Measurements from ENCODE around the gene CLTCL1. TPM values are rescaled to one million over a fixed set of nuclear protein-coding genes. Genes with fewer than 3 reads are reported as not detected.
A peak's percentile ranks its signal among the peaks of the same experiment; 100 is the strongest.

Gene CLTCL1
- total and polyA plus RNA-seq, 9 of the 15 experiments (the other 6 are each of a cell fraction or from before 2014, with no cell fraction given) = 1.1 to 11.7 (median 5.0) TPM

- no peak for TF ChIP-seq ETS2 (tag; IDR thresholded peaks at IDR 0.05; ENCODE audit: borderline replicate concordance, poor library complexity, severe bottlenecking)
- 0 out of 2 replicates have a peak, but pooled peaks have one; percentile 19 for TF ChIP-seq THAP12 (CRISPR knock-in tag; IDR thresholded peaks at IDR 0.05)
- no peak for TF ChIP-seq CHD4 (IDR thresholded peaks at IDR 0.05; ENCODE audit: insufficient read depth, insufficient replicate concordance, low read depth, low read length, poor library complexity, severe bottlenecking)
- no peak for TF ChIP-seq NFE2L1 (tag; IDR thresholded peaks at IDR 0.05; ENCODE audit: borderline replicate concordance, low read depth)
- no peak for TF ChIP-seq ARHGAP35 (IDR thresholded peaks at IDR 0.05; ENCODE audit: partially characterized antibody)
Measured at GRCh38 chr22:19224985-19225384, 66.5 kb downstream of the CLTCL1 start (continued).

- ChIA-PET CTCF (ENCODE audit: low intra/inter-chr PET ratio) (no interaction called here), POLR2A (interaction anchor here (1.5 to 3.0 kb wide), 3 partner anchors 11 to 19 kb away, joined by 8 to 13 read pairs (median 10); no protein-coding TSS in a partner anchor)
- Histone ChIP-seq H3K4me1 (replicated peaks in 1 of 2; ENCODE audit: control insufficient read depth in 2 of 2, insufficient read depth in 2 of 2, low read length in 2 of 2) (no peaks in the 10 kb centered on the region), H3K27ac (ENCODE audit: extremely low read depth, low read depth, low read length) (no peak overlapping the region), H3K4me3 (no peak overlapping the region), H3K9me3 (replicated peaks; ENCODE audit: control insufficient read depth, insufficient read depth, low read depth, low read length) (no peaks in the 10 kb centered on the region), H4K20me1 (replicated peaks; ENCODE audit: control insufficient read depth, insufficient read depth, low read length) (no peaks in the 10 kb centered on the region), H3K9me1 (ENCODE audit: control insufficient read depth, insufficient read depth, low read length) (no peaks in the 10 kb centered on the region), H3K79me2 (ENCODE audit: control insufficient read depth, insufficient read depth, low read length) (no peaks in the 10 kb centered on the region), H3K36me3 (ENCODE audit: control insufficient read depth, insufficient read depth, low read length) (no peaks in the 10 kb centered on the region), H3K4me2 (ENCODE audit: insufficient read depth, low read length) (no peak overlapping the region), H3K27me3 (ENCODE audit: control insufficient read depth in 2 of 2, insufficient read depth in 2 of 2, low read length in 2 of 2) (peaks cover under 1 to 4% of the 10 kb centered on the region in 2 experiments; a peak in 3 of 5 replicates), H2AFZ (ENCODE audit: low read depth, low read length) (no peak overlapping the region), H3K9ac (ENCODE audit: insufficient read depth in 1 of 2, low read depth in 2 of 2, low read length in 2 of 2) (no peak overlapping the region)
- no peak for DNase-seq (ENCODE audit: extremely low read depth in 1 of 4, low spot score in 3 of 4)
- ATAC-seq = no peak
- BruUV-seq (replicated peaks) = no TSS peak
- WGBS (ENCODE audit: insufficient coverage, low coverage, missing lambda C conversion rate) = 15% methylated on average over 5 of the region's 5 CpGs
- intact Hi-C loops (cut with micrococcal nuclease) (no loop called here), in situ Hi-C loops (cut with MboI) (no loop called here)
- no peak for FAIRE-seq
- TF ChIP-seq ATF7 (IDR thresholded peaks at IDR 0.05) = no peak
- no peak for TF ChIP-seq NR2C2 (CRISPR knock-in tag; IDR thresholded peaks at IDR 0.05)
- no peak for TF ChIP-seq NR2C2 (tag; IDR thresholded peaks at IDR 0.05)
- 0 out of 2 replicates have a peak, but pooled peaks have one; percentile 84 for TF ChIP-seq IRF2 (CRISPR knock-in tag; IDR thresholded peaks at IDR 0.05)
- TF ChIP-seq YY1 (IDR thresholded peaks at IDR 0.05; ENCODE audit: borderline replicate concordance in 1 of 3, control insufficient read depth in 1 of 3, extremely low read depth in 1 of 3, insufficient read depth in 3 of 3, insufficient read length in 1 of 3, insufficient replicate concordance in 2 of 3, low read depth in 1 of 3, low read length in 2 of 3) = no peak
- no peak for TF ChIP-seq ZNF785 (CRISPR knock-in tag; IDR thresholded peaks at IDR 0.05)
- TF ChIP-seq FOXM1 (IDR thresholded peaks at IDR 0.05; ENCODE audit: low read depth) = no peak
- no peak for TF ChIP-seq FOXM1 (CRISPR knock-in tag; IDR thresholded peaks at IDR 0.05; ENCODE audit: low read depth)
- TF ChIP-seq ESRRB (CRISPR knock-in tag; IDR thresholded peaks at IDR 0.05; ENCODE audit: borderline replicate concordance) = no peak
- TF ChIP-seq MYBL2 (IDR thresholded peaks at IDR 0.05; ENCODE audit: low read depth) = no peak
- TF ChIP-seq MYBL2 (CRISPR knock-in tag; IDR thresholded peaks at IDR 0.05; ENCODE audit: borderline replicate concordance) = 0 out of 2 replicates have a peak, but pooled peaks have one; percentile 59
- 0 out of 2 replicates have a peak, but pooled peaks have one; percentile 65 for TF ChIP-seq ZNF511 (CRISPR knock-in tag; IDR thresholded peaks at IDR 0.05)
- no peak for TF ChIP-seq ZBTB17 (CRISPR knock-in tag; IDR thresholded peaks at IDR 0.05)
- no peak for TF ChIP-seq CEBPB (tag; IDR thresholded peaks at IDR 0.05)
Measured at GRCh38 chr22:19224557-19224956, 67.0 kb downstream of the CLTCL1 start.
